Stimulated activated CD4-positive, alpha-beta T cell treated with anti-CD3 and anti-CD28 coated beads, Interleukin-4, amount 100 ng/mL, for 1 hour (primary cell): ENCODE results near the gene QKI.
"Not testable (repeated sequence)": the region's sequence is repeated elsewhere in the genome, so short reads cannot be mapped to it uniquely, and the experiment has no call there.

Experiments used
- DNase-seq: peaks from one replicate; pipeline ENCODE4 v3.0.0-alpha.2; 2020

QKI gene

GRCh38 chr6:163444077-163444476 is 29.6 kb downstream of the QKI start:
- DNase-seq = no peak

GRCh38 chr6:163446549-163446948 is 32.0 kb downstream of the QKI start:
- no peak for DNase-seq

GRCh38 chr6:163449076-163449475 is 34.6 kb downstream of the QKI start:
- DNase-seq = no peak

- DNase-seq = no peak
These were observed 39.9 kb downstream of the QKI start for GRCh38 chr6:163454425-163454824.

- no peak for DNase-seq
These were observed 41.0 kb downstream of the QKI start for GRCh38 chr6:163455552-163455951.

GRCh38 chr6:163457637-163458561 is 43.4 kb downstream of the QKI start:
- no peak for DNase-seq

GRCh38 chr6:163459007-163459406 is 44.5 kb downstream of the QKI start:
- no peak for DNase-seq

- DNase-seq = no peak
These were observed 45.0 kb downstream of the QKI start for GRCh38 chr6:163459536-163459935.

GRCh38 chr6:163460307-163460782 is 45.8 kb downstream of the QKI start:
- DNase-seq = no peak

GRCh38 chr6:163461696-163462095 is 47.2 kb downstream of the QKI start:
- DNase-seq = no peak

- no peak for DNase-seq
These were observed 48.7 kb downstream of the QKI start for GRCh38 chr6:163463180-163463579.

GRCh38 chr6:163463795-163464194 is 49.3 kb downstream of the QKI start:
- DNase-seq = no peak

- DNase-seq = no peak
These were observed 52.4 kb downstream of the QKI start for GRCh38 chr6:163466839-163467390.

- no peak for DNase-seq
These were observed 54.2 kb downstream of the QKI start for GRCh38 chr6:163468738-163469137.

GRCh38 chr6:163469459-163469985 is 55.0 kb downstream of the QKI start:
- DNase-seq = no peak

- DNase-seq = no peak
These were observed 56.1 kb downstream of the QKI start for GRCh38 chr6:163470611-163471010.

- DNase-seq = no peak
These were observed 60.1 kb downstream of the QKI start for GRCh38 chr6:163474581-163474980.

GRCh38 chr6:163476946-163477345 is 62.4 kb downstream of the QKI start:
- not testable (repeated sequence) for DNase-seq

GRCh38 chr6:163483107-163483506 is 68.6 kb downstream of the QKI start:
- DNase-seq = no peak

GRCh38 chr6:163485388-163485851 is 70.9 kb downstream of the QKI start:
- DNase-seq = no peak

GRCh38 chr6:163486821-163487220 is 72.3 kb downstream of the QKI start:
- no peak for DNase-seq

- DNase-seq = no peak
These were observed 73.1 kb downstream of the QKI start for GRCh38 chr6:163487606-163488005.

- no peak for DNase-seq
These were observed 75.1 kb downstream of the QKI start for GRCh38 chr6:163489584-163489983.
